NB4 (cell line): ENCODE data around the gene ASCC3.
A peak's percentile ranks its signal among the peaks of the same experiment; 100 is the strongest.

Experiments used
- DNase-seq: peaks from one replicate; pipeline ENCODE4 v3.0.0; 2010; ENCODE audit warnings: low read depth
- H3K4me3 ChIP-seq: one replicate; pipeline ENCODE4 v1.5.1; 2011; ENCODE audit warnings: mild to moderate bottlenecking, low read depth, low read length, moderate library complexity
- MYC ChIP-seq: IDR thresholded peaks from 2 replicates; pipeline ENCODE4 v1.6.1; 2011; ENCODE audit warnings: low read depth, low read length
- POLR2A ChIP-seq: IDR thresholded peaks from 2 replicates; pipeline ENCODE4 v1.6.1; 2011; ENCODE audit warnings: mild to moderate bottlenecking; ENCODE audit not compliant: insufficient read length; ENCODE audit errors: extremely low read depth
- TF ChIP-seq, protein P1 (sequence below): IDR thresholded peaks from 2 replicates; pipeline ENCODE4 v1.6.1; 2011; ENCODE audit warnings: low read depth, low read length
- TF ChIP-seq, protein P2 (sequence below): IDR thresholded peaks from one replicate; pipeline ENCODE4 v1.5.1; 2012; ENCODE audit warnings: low read depth, low read length

Gene ASCC3

DNA sequence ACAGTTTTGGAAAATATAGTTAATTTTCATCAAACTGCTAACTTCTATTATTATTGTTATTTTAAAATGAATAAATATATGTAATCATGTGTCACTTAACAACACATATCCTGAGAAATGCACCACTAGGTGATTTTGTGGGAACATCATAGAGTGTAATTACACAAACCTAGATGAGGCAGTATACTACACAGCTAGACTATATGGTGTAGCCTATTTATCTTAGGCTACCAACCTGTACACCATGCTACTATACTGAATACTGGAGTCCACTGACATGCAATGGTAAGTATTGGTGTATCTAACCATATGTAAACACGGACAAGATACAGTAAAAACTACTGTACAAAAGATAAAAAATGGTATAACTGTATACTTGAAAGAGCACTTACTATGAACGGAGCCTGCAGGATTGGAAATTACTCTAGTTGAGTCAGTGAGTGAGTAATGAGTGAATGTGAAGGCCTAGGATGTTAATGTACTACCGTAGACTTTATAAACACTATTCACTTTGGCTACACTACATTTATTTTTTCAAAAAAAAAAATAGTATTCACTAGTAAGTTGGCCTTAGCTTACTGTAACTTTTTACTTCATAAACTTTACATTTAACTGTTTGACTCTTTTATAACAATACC is 72.4 kb downstream of the ASCC3 start:
- DNase-seq: no peak
- H3K4me3 ChIP-seq: no peak overlapping the region
- TF ChIP-seq POLR2A (no peak), MYC (no peak)
- TF ChIP-seq, protein P1, sequence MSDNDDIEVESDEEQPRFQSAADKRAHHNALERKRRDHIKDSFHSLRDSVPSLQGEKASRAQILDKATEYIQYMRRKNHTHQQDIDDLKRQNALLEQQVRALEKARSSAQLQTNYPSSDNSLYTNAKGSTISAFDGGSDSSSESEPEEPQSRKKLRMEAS: no peak
- TF ChIP-seq, protein P2, sequence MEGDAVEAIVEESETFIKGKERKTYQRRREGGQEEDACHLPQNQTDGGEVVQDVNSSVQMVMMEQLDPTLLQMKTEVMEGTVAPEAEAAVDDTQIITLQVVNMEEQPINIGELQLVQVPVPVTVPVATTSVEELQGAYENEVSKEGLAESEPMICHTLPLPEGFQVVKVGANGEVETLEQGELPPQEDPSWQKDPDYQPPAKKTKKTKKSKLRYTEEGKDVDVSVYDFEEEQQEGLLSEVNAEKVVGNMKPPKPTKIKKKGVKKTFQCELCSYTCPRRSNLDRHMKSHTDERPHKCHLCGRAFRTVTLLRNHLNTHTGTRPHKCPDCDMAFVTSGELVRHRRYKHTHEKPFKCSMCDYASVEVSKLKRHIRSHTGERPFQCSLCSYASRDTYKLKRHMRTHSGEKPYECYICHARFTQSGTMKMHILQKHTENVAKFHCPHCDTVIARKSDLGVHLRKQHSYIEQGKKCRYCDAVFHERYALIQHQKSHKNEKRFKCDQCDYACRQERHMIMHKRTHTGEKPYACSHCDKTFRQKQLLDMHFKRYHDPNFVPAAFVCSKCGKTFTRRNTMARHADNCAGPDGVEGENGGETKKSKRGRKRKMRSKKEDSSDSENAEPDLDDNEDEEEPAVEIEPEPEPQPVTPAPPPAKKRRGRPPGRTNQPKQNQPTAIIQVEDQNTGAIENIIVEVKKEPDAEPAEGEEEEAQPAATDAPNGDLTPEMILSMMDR: no peak

DNA sequence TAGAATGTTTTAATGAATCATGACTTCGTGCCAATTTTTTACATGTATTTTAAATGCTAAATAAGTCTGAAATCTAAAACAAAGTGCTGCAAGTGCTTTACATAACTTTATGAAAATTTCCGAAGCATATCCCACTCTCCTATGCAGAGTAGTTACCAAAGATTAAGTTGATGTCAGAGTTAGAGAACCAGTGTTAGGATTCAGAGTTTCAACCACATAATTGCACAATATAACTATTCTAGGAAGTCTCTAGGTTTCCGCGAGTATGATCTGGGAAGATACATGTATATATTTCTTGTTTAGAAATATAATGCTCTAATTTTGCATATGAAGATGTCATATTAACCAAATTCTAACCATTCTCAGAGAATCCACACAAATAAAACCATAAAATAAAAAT is 74.8 kb downstream of the ASCC3 start:
- H3K4me3 ChIP-seq: no peak overlapping the region
- TF ChIP-seq, protein P2: no peak
- TF ChIP-seq, protein P1: no peak
- TF ChIP-seq MYC: no peak
- TF ChIP-seq POLR2A: no peak
- DNase-seq: peak; percentile 36

DNA sequence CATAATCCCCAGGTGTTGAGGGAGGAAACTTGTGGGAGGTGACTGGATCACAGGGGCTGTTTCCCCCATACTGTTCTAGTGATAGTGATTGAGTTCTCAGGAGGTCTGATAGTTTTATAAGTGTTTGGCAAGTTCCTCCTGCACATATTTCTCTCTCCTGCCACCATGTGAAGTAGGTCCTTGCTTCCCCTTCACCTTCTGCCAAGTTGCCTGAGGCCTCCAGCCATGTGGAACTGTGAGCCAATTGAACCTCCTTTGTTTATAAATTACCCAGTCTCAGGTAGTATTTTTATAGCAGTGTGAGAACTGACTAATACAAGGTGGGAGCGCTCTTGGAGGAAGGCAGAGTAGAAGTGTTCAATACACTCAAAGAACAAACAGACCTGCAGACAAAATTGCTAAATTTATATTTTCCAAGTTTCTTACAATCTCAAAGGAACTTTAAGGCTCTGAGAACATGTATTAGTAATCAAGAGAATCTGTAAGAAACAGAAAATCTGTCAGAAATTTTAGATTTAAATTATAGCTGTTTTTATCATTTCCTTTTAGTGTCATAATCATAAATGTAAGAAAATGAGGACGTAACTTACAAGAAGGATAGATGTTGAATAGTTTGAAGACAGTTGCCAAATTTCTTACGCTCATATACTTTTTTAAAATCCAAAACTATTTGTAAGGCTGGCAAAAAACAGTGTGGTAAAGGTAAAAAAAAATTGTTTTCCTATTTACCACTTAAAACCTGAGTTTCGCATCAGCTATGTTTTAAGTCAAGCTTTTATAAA is 77.7 kb downstream of the ASCC3 start:
- H3K4me3 ChIP-seq: no peak overlapping the region
- peak; percentile 37 for DNase-seq
- TF ChIP-seq, protein P2: no peak
- TF ChIP-seq MYC (no peak), POLR2A (no peak)
- TF ChIP-seq, protein P1: no peak

DNA sequence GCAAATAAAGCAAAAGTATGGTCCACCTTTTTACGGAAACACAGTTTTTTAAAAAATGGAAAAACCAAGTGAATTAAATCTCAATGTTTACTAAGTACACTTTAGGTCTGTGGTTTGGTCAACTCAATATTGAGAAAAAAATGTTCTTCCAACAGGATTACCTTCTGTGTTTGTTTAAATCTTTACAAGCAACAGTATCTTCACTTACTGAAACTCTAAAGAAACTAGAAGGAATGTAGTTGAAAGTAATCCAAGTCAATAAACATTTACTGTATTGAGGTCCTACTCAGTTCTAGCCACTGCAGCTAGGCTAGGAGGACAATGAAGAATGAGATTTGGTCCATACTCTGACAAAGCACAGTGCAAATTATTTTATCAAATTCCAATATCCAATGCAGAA is 80.1 kb downstream of the ASCC3 start:
- TF ChIP-seq, protein P2: no peak
- TF ChIP-seq POLR2A (no peak), MYC (no peak)
- TF ChIP-seq, protein P1: no peak
- H3K4me3 ChIP-seq: no peak overlapping the region
- no peak for DNase-seq

DNA sequence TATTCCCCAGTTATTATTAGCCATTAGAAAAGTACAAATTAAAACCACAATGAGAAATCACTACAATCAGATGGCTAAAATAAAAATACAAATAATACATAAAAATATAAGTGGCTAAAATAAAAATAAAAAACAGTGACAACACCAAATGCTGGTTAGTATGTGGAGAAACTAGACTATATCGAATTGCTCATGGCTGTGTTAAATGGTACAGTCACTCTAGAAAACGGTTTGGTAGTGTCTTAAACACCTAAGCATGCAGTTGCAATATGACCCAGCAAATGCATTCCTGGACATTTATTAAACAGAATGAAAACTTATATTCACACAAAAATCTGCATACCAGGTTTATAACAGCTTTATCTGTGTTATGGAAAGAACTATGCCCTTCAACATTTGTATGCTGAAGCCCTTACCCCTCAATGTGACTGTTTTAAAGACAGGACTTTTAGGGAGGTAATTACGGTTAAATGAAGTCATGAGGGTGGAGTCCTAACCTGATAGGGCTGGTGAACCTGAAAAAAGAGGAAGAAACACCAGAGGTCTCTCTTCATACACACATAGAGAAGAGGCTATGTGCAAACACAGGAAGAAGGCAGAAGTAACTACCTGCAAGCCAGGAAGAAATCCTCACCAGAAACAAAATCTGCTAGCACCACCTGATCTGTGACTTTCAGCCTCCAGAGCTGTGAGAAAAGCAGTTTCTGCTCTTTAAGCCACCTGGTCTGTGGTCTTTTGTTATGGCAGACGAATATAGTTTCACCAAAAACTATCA is 84.9 kb downstream of the ASCC3 start:
- TF ChIP-seq, protein P1: no peak
- TF ChIP-seq, protein P2: no peak
- TF ChIP-seq POLR2A (no peak), MYC (no peak)
- H3K4me3 ChIP-seq: no peak overlapping the region
- peak; percentile 44 for DNase-seq
